ENCODE results near the gene METTL8. TPM values are rescaled to one million over a fixed set of nuclear protein-coding genes. Genes with fewer than 3 reads are reported as not detected.

METTL8 gene
- polyA plus RNA-seq, 3 donors from 2014 or later: 11.0 to 21.2 (median 11.3) TPM

DNA sequence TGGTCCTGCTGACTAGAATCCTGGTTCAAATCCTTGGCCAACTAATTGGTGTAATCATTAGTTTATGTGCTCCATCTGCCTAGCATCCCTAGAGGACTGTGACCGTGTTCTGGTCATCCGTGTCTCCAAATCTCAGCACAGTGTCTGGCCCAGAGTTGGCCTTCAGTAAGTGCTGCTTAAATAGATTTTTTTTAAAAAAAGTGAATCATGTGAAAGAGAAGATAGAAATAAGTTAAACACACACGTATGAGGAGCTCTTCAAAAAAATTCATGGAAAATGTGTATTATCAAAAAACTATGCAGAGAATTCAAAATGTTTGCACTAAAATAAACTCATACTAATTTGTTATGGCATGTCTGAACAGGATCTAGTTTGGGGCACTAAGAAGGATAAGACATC is 143.8 kb downstream of the METTL8 start:
- no peaks in the 10 kb centered on the region for H3K4me1 Mint-ChIP-seq
- DNase-seq: no peak
- no peak overlapping the region for H3K27ac Mint-ChIP-seq
- H3K27me3 Mint-ChIP-seq (ENCODE audit: low read depth in 3 of 3): peaks cover 0 to 3% (median 0%) of the 10 kb centered on the region in 3 donors
- H3K4me3 Mint-ChIP-seq: no peak overlapping the region
- H3K9me3 Mint-ChIP-seq: no peaks in the 10 kb centered on the region
- no peaks in the 10 kb centered on the region for H3K36me3 Mint-ChIP-seq

- DNase-seq: no peak
- H3K9me3 Mint-ChIP-seq: no peaks in the 10 kb centered on the region
- peaks cover 0 to 3% (median 0%) of the 10 kb centered on the region in 3 donors for H3K27me3 Mint-ChIP-seq (ENCODE audit: low read depth in 3 of 3)
- no peaks in the 10 kb centered on the region for H3K4me1 Mint-ChIP-seq
- no peak overlapping the region for H3K27ac Mint-ChIP-seq
- no peak overlapping the region for H3K4me3 Mint-ChIP-seq
- no peaks in the 10 kb centered on the region for H3K36me3 Mint-ChIP-seq
Observed at GRCh38 chr2:171289316-171289715, 144.5 kb downstream of the METTL8 start.

DNA sequence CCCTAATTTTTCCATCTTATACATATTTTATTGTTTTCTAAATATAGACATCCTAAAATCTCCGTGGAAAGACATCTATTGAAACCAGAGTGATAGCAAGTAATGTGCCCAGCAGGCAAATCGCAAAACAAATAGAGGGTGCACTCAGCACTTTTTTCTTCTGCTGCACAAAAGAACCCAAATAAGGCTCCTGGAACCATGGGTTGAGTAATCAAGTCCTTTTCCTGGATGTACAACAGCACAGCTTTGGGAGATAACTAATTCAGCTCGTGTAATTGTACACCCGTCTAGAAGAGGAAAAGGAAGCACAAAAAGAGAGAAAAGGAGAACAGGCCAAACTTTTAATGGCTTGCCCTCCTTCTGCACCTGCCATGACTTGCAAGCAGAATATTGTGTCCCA is 146.2 kb downstream of the METTL8 start:
- H3K36me3 Mint-ChIP-seq: no peaks in the 10 kb centered on the region
- no peak overlapping the region for H3K4me3 Mint-ChIP-seq
- H3K27me3 Mint-ChIP-seq (ENCODE audit: low read depth in 3 of 3): peaks cover 0 to 3% (median 2%) of the 10 kb centered on the region in 3 donors
- no peak for DNase-seq
- H3K9me3 Mint-ChIP-seq: no peaks in the 10 kb centered on the region
- no peak overlapping the region for H3K27ac Mint-ChIP-seq
- no peaks in the 10 kb centered on the region for H3K4me1 Mint-ChIP-seq

- H3K9me3 Mint-ChIP-seq: no peaks in the 10 kb centered on the region
- no peak overlapping the region for H3K4me3 Mint-ChIP-seq
- peaks cover 0 to 3% (median 2%) of the 10 kb centered on the region in 3 donors for H3K27me3 Mint-ChIP-seq (ENCODE audit: low read depth in 3 of 3)
- H3K4me1 Mint-ChIP-seq: no peaks in the 10 kb centered on the region
- H3K27ac Mint-ChIP-seq: no peak overlapping the region
- H3K36me3 Mint-ChIP-seq: no peaks in the 10 kb centered on the region
- no peak for DNase-seq
Observed at GRCh38 chr2:171287036-171287571, 146.7 kb downstream of the METTL8 start.

GRCh38 chr2:171281110-171281509 is 152.7 kb downstream of the METTL8 start:
- Mint-ChIP-seq H3K27me3 (ENCODE audit: low read depth in 3 of 3) (peaks cover 0 to 2% (median 2%) of the 10 kb centered on the region in 3 donors), H3K9me3 (no peaks in the 10 kb centered on the region), H3K27ac (no peak overlapping the region), H3K4me1 (no peaks in the 10 kb centered on the region), H3K36me3 (no peaks in the 10 kb centered on the region), H3K4me3 (no peak overlapping the region)
- no peak for DNase-seq

DNA sequence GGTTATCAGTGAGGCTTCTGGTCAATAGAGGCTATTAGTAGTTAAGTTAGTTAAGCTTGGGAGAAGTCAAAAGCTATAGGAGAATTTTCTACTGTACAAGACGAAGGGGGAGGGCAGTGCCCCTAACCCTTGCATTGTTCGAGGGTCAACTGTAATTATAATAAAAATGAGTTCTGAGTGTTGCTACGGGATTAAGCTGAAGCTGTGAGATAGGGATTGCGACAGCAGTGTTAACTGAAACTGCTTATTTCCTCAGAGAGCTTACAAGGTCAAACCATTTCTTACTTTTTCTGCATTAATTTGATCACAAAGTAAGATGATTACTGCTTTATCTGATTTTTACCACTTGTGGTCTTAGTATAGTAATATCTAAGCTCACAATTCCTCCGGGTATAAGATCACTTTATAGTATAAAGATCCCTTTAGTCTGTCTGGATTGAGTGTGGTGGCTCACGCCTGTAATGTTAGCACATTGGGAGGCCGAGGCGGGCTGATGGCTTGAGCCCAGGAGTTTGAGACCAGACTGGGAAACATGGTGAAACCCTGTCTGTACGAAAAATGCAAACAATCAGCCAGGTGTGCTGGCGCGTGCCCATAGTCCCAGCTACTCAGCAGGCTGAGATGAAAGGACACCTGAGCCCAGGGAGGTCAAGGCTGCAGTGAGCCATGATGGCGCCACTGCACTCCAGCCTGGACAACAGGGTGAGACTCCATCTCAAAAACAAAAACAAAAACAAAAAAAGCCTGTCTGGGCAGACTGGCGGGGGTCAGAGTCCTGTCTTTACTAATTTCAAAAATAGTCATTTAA is 153.6 kb downstream of the METTL8 start:
- Mint-ChIP-seq H3K27ac (no peak overlapping the region), H3K9me3 (no peaks in the 10 kb centered on the region), H3K4me1 (no peaks in the 10 kb centered on the region), H3K4me3 (no peak overlapping the region), H3K27me3 (ENCODE audit: low read depth in 3 of 3) (peaks cover 0 to 2% (median 2%) of the 10 kb centered on the region in 3 donors), H3K36me3 (no peaks in the 10 kb centered on the region)
- no peak for DNase-seq

DNA sequence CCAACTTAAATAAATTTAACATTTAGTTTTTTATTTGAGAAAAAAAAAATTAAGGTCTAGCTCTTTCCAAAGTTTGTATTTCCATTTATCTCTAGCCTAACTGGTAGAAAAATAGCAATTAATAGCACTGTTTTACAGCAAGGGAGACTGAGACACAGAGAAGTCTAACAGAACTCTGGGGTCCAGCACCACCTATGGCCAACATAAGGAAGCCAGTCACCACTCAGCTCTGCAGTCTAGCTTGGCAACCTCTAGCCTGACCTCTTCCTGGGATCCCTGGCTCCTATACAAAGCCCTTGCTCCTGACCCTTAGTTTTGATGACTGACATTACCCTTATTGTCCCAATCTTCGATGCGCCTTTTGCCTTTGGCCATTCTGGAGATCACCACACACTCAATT is 159.0 kb downstream of the METTL8 start:
- Mint-ChIP-seq H3K4me1 (no peaks in the 10 kb centered on the region), H3K4me3 (no peak overlapping the region), H3K9me3 (no peaks in the 10 kb centered on the region), H3K27ac (no peak overlapping the region), H3K36me3 (no peaks in the 10 kb centered on the region), H3K27me3 (ENCODE audit: low read depth in 3 of 3) (peaks cover 0 to 2% (median 1%) of the 10 kb centered on the region in 3 donors)
- no peak for DNase-seq

DNA sequence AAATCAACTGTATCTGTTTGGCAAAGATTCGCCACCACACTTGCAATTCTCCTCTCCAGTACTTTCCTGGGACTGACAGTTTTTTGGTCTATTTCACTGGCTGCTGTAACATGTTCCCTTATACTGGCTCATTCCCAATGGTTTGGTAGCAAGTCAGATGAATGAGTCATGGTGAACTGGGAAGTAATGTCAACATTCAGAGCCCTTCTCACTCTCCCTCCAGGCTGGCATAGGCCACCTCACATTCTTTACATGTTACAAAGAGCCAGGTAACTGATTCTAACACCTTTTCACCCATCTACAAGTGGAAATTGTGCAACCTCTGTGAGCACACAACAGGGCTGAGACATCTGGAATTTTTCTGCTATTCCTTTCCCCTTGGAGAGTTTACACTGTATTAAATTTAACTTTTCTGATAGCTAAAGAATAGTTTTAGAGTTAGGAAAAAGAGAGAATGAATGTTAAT is 161.8 kb downstream of the METTL8 start:
- H3K4me1 Mint-ChIP-seq: no peaks in the 10 kb centered on the region
- no peak overlapping the region for H3K4me3 Mint-ChIP-seq
- H3K36me3 Mint-ChIP-seq: no peaks in the 10 kb centered on the region
- H3K9me3 Mint-ChIP-seq: no peaks in the 10 kb centered on the region
- no peak for DNase-seq
- no peak overlapping the region for H3K27ac Mint-ChIP-seq
- peaks cover 0 to 2% (median 1%) of the 10 kb centered on the region in 3 donors for H3K27me3 Mint-ChIP-seq (ENCODE audit: low read depth in 3 of 3)

- peaks cover 0 to 1% (median 0%) of the 10 kb centered on the region in 3 donors for H3K27me3 Mint-ChIP-seq (ENCODE audit: low read depth in 3 of 3)
- H3K9me3 Mint-ChIP-seq: no peaks in the 10 kb centered on the region
- no peak overlapping the region for H3K27ac Mint-ChIP-seq
- DNase-seq: no peak
- no peak overlapping the region for H3K4me3 Mint-ChIP-seq
- H3K4me1 Mint-ChIP-seq: no peaks in the 10 kb centered on the region
- no peaks in the 10 kb centered on the region for H3K36me3 Mint-ChIP-seq
Observed at GRCh38 chr2:171271386-171271785, 162.4 kb downstream of the METTL8 start.

DNA sequence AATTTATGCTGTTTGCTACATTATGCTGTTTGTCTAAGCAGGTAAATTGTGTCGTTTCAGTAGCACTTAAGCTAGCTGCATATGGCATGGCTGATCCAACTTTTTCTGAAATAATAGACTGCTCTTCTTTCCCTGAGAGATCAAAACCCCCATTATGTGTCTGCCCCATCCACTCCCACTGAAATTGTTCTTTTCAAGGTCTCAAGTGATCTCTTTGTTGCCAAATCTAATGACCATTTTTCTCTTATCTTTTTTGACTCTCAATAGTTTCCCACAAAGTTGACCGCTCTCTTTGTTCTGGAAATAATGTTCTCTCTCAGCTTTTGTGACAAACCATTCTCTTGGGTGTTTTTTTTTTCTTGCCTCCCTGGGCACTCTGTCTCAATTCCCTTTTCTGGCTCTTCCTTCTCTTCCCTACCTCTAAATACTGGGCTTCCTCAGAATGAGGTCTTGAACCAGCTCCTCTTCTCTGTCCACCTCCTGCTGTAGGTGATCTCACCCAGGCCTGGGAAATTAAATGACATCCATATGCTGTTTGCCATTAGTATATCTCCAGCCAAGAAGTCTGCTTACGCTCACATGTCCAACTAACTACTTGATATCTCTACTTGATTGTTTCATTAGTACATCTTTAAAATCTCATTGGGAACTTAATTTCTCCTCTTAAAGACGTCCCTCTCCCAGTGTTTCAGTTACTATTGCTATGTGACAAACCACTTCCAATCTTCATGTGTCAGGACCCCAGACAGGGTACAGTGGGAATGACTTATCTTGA is 165.7 kb downstream of the METTL8 start:
- H3K36me3 Mint-ChIP-seq: peaks cover 0 to 3% (median 0%) of the 10 kb centered on the region in 3 donors
- H3K9me3 Mint-ChIP-seq: no peaks in the 10 kb centered on the region
- H3K27ac Mint-ChIP-seq: no peak overlapping the region
- H3K4me1 Mint-ChIP-seq: no peaks in the 10 kb centered on the region
- DNase-seq: no peak
- H3K27me3 Mint-ChIP-seq (ENCODE audit: low read depth in 3 of 3): peaks cover 0 to 1% (median 0%) of the 10 kb centered on the region in 3 donors
- H3K4me3 Mint-ChIP-seq: no peak overlapping the region

Other genes starting within 250 kb of the METTL8 start
- 10 to 100 TPM; 12.7 to 17.8 (median 16.4) TPM for gene DCAF17, start 236 bp upstream of the METTL8 start, polyA plus RNA-seq
- 10 to 100 TPM; 17.4 to 32.1 (median 22.3) TPM for gene CYBRD1, start 88.5 kb upstream of the METTL8 start, polyA plus RNA-seq